DND-41 (cell line): ENCODE measurements around the gene CELSR3.

Source experiments
- ATAC-seq: fragments of 200-7000 bp; cut with Tn5 transposase; 3 replicates; pipeline ENCODE4 v1.9.1; 2021; ENCODE audit warnings: low read depth; ENCODE audit not compliant: insufficient read depth
- DNase-seq: peaks from one replicate; pipeline ENCODE4 v3.0.0-alpha.2; 2020
- H2AFZ ChIP-seq: 2 replicates; pipeline ENCODE4 v1.6.0; 2012; ENCODE audit warnings: low read depth, low read length
- H3K27ac ChIP-seq: 2 replicates; pipeline ENCODE4 v1.5.1; 2012; ENCODE audit warnings: low read length, inconsistent platforms
- H3K27me3 ChIP-seq: fragments of 200-600 bp; sonication (generic); 2 replicates; pipeline ENCODE4 v1.6.0; 2012; ENCODE audit warnings: low read length, mild to moderate bottlenecking, inconsistent platforms; ENCODE audit not compliant: insufficient read depth, poor library complexity
- H3K36me3 ChIP-seq: 2 replicates; pipeline ENCODE4 v1.5.1; 2012; ENCODE audit warnings: low read length, inconsistent platforms; ENCODE audit not compliant: insufficient read depth
- H3K4me1 ChIP-seq: 2 replicates; pipeline ENCODE4 v1.5.1; 2012; ENCODE audit warnings: mild to moderate bottlenecking, low read length; ENCODE audit not compliant: insufficient read depth
- H3K4me2 ChIP-seq: 2 replicates; pipeline ENCODE4 v1.6.0; 2012; ENCODE audit warnings: mild to moderate bottlenecking, moderate library complexity, low read length, inconsistent platforms; ENCODE audit not compliant: insufficient read depth
- H3K4me3 ChIP-seq, 2 experiments: fragments of 200-600 bp in 1 of 2; shearing (Covaris generic) in 1 of 2; 2 replicates each; pipeline ENCODE4 v1.5.1; 2012 to 2016; ENCODE audit warnings: inconsistent platforms in 2 of 2, low read length in 2 of 2, mild to moderate bottlenecking in 2 of 2, low read depth in 1 of 2, moderate library complexity in 1 of 2
- H3K79me2 ChIP-seq: 2 replicates; pipeline ENCODE4 v1.6.0; 2012; ENCODE audit warnings: low read length, inconsistent platforms; ENCODE audit not compliant: insufficient read depth
- H3K9ac ChIP-seq: 2 replicates; pipeline ENCODE4 v1.6.0; 2012; ENCODE audit warnings: low read depth, mild to moderate bottlenecking, inconsistent platforms, low read length, moderate library complexity
- H3K9me3 ChIP-seq: 2 replicates; pipeline ENCODE4 v1.5.1; 2012; ENCODE audit warnings: low read length, moderate library complexity, mild to moderate bottlenecking, inconsistent platforms; ENCODE audit not compliant: insufficient read depth, severe bottlenecking
- H4K20me1 ChIP-seq: 2 replicates; pipeline ENCODE4 v1.6.0; 2012; ENCODE audit warnings: low read length; ENCODE audit not compliant: insufficient read depth
- EZH2 ChIP-seq: IDR thresholded peaks from 3 replicates; pipeline ENCODE4 v1.6.1; 2012; ENCODE audit warnings: borderline replicate concordance, low read depth, mild to moderate bottlenecking, moderate library complexity, low read length, inconsistent platforms; ENCODE audit not compliant: severe bottlenecking
- TF ChIP-seq, protein P1 (sequence below): IDR thresholded peaks from 2 replicates; pipeline ENCODE4 v1.5.1; 2012; ENCODE audit warnings: borderline replicate concordance, low read length, moderate library complexity, mild to moderate bottlenecking; ENCODE audit not compliant: poor library complexity, severe bottlenecking; ENCODE audit errors: extremely low read depth

The CELSR3 gene

DNA sequence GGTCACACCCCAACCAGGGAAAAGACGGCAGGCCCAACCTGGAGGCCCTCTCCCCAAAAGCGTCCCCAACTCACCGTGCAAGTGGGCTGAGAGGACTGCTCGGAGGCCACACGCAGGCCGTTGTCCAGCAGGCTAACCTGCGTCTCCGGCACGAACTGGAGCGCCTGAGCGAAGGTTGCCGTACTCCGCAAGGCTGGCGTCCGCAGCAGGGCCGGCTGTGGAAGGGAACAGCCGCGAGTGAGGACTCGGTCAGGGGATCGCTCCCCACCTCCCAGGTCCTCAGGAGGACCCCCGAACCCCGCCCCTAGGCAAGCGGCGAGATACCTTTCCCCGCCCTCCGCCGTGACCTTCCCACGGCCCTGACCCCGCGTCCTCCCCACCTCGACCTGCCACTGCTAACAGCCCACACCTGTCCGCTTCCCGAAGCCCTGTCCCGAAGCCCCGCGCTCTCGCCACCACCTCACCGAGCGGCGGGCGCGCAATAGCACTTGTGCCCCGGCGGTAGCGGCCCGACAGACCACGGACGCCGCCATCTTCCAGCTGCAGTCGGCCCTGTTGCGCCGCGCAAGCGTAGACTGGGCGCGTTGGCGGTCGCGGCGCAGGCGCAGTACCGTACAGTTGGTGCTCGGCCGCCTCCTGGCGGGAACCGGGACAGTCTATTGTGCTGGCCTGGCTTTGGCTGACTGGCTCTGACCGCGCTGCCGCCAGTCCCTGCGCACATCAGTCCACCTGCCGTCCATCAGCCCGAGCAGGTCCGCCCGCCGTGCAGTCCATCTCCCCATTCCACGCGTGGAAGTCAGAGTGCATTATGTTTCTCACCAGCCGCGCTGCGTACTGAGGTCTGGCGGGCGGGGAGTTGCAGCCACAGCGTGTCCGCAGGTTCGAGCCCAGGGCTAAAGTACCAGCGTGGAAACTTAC is 53.3 kb downstream of the CELSR3 start, which contains the start of gene UQCRC1:
TSS of gene UQCRC1 (minus strand) at position 559 of the 918 bp plus-strand sequence. CDS start at position 533, 26 bp downstream.
- H2AFZ ChIP-seq = peak within 1 kb of the TSS; percentile 99
- H3K4me1 ChIP-seq = peaks cover 29% of the 10 kb centered on the region
- peaks cover 37% of the 10 kb centered on the region for H3K79me2 ChIP-seq
- peaks cover 2% of the 10 kb centered on the region; the same call in 1 of the 2 replicates for H4K20me1 ChIP-seq
- TF ChIP-seq, protein P1, sequence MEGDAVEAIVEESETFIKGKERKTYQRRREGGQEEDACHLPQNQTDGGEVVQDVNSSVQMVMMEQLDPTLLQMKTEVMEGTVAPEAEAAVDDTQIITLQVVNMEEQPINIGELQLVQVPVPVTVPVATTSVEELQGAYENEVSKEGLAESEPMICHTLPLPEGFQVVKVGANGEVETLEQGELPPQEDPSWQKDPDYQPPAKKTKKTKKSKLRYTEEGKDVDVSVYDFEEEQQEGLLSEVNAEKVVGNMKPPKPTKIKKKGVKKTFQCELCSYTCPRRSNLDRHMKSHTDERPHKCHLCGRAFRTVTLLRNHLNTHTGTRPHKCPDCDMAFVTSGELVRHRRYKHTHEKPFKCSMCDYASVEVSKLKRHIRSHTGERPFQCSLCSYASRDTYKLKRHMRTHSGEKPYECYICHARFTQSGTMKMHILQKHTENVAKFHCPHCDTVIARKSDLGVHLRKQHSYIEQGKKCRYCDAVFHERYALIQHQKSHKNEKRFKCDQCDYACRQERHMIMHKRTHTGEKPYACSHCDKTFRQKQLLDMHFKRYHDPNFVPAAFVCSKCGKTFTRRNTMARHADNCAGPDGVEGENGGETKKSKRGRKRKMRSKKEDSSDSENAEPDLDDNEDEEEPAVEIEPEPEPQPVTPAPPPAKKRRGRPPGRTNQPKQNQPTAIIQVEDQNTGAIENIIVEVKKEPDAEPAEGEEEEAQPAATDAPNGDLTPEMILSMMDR = peak; percentile 79
- no peak for TF ChIP-seq EZH2
- peak; percentile 99 for ATAC-seq
- H3K4me2 ChIP-seq = peak within 1 kb of the TSS; percentile 98
- H3K9me3 ChIP-seq = no peaks in the 10 kb centered on the region
- peak within 1 kb of the TSS; percentile 78 to 97 for H3K4me3 ChIP-seq
- DNase-seq = peak; percentile 92
- no peaks in the 10 kb centered on the region for H3K27me3 ChIP-seq
- H3K27ac ChIP-seq = peak within 1 kb of the TSS; percentile 94
- H3K36me3 ChIP-seq = peaks cover 35% of the 10 kb centered on the region
- peak within 1 kb of the TSS; percentile 88 for H3K9ac ChIP-seq

- no peak for ATAC-seq
- no peak for DNase-seq
- TF ChIP-seq, protein P1 = no peak
- no peak for TF ChIP-seq EZH2
Observed at GRCh38 chr3:48607519-48607918, 55.2 kb downstream of the CELSR3 start.

GRCh38 chr3:48601622-48601994 is 61.1 kb downstream of the CELSR3 start:
- Histone ChIP-seq H4K20me1 (peaks cover 26% of the 10 kb centered on the region), H2AFZ (no peak overlapping the region), H3K9ac (no peak overlapping the region), H3K4me2 (no peak overlapping the region), H3K9me3 (no peaks in the 10 kb centered on the region), H3K27ac (no peak overlapping the region), H3K36me3 (peaks cover 86% of the 10 kb centered on the region), H3K27me3 (no peaks in the 10 kb centered on the region), H3K79me2 (no peaks in the 10 kb centered on the region), H3K4me3 (no peak overlapping the region), H3K4me1 (no peaks in the 10 kb centered on the region)
- TF ChIP-seq, protein P1 = no peak
- TF ChIP-seq EZH2 = no peak
- DNase-seq (no peak), ATAC-seq (no peak)

More at GRCh38 chr3:48607519-48607918, 55.2 kb downstream of the CELSR3 start:
- H3K27me3 ChIP-seq = no peaks in the 10 kb centered on the region
- no peak overlapping the region for H2AFZ ChIP-seq
- H3K36me3 ChIP-seq = peaks cover 53% of the 10 kb centered on the region
- H3K4me3 ChIP-seq = no peak overlapping the region
- H3K4me2 ChIP-seq = peak overlapping the region; percentile 98; the same call in 1 of the 2 replicates
- H3K9ac ChIP-seq = no peak overlapping the region
- peaks cover 37% of the 10 kb centered on the region for H3K79me2 ChIP-seq
- H3K9me3 ChIP-seq = no peaks in the 10 kb centered on the region
- H4K20me1 ChIP-seq = peaks cover 10% of the 10 kb centered on the region
- H3K27ac ChIP-seq = no peak overlapping the region
- H3K4me1 ChIP-seq = peaks cover 29% of the 10 kb centered on the region
